ENCODE data around the gene AP5S1. TPM values are rescaled to one million over a fixed set of nuclear protein-coding genes. Genes with fewer than 3 reads are reported as not detected.
A peak's percentile ranks its signal among the peaks of the same experiment; 100 is the strongest.

The AP5S1 gene
- total RNA-seq, 4 donors from 2014 or later: 10.4 to 12.1 (median 11.0) TPM

DNA sequence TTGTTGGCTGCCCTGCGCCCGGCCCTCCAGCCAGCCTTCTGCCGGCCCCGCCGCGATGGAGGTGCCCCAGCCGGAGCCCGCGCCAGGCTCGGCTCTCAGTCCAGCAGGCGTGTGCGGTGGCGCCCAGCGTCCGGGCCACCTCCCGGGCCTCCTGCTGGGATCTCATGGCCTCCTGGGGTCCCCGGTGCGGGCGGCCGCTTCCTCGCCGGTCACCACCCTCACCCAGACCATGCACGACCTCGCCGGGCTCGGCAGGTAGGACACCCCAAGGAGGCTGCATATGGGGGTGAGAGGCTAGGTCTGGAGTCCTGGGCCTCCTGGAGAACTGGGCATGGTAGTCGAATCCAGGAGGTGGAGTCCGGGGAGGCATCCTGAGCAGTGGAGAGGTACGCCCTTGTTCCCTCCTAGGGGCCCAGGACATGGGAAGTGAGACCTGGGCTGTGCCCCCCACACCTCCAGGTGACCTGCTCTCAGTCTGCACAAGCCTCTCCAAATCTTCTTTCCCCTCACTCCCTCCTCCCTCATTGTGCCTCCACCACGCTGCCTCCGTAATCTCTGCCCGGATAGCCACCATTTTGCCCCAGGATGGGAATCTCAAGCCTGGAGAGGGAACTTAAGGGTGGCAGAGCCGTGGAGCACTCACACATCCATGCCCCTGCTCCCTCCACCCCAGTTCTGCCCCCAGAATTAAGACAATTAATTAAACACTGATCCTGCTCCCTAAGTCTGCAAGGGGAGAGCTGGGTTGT, 23.7 kb upstream of the AP5S1 start:
- Histone ChIP-seq H3K36me3 (peaks cover 0 to 40% of the 10 kb centered on the region in 2 donors), H3K27me3 (no peaks in the 10 kb centered on the region), H3K4me3 (peak overlapping the region; percentile 80 to 93), H3K27ac (peak overlapping the region; percentile 92 to 99 (median 96)), H3K9me3 (no peaks in the 10 kb centered on the region), H3K4me1 (peaks cover 0 to 63% (median 30%) of the 10 kb centered on the region in 3 donors)
- no peak for ATAC-seq
- TF ChIP-seq EP300 (IDR thresholded peaks at IDR 0.05) (no peak), POLR2A (IDR thresholded peaks at IDR 0.05) (no peak)
- WGBS, 2 donors (ENCODE audit: low coverage in 1 of 2): 19% methylated on average over 4 of the region's 33 CpGs; no CpG with 5 or more reads in 1 of the 2 donors

DNA sequence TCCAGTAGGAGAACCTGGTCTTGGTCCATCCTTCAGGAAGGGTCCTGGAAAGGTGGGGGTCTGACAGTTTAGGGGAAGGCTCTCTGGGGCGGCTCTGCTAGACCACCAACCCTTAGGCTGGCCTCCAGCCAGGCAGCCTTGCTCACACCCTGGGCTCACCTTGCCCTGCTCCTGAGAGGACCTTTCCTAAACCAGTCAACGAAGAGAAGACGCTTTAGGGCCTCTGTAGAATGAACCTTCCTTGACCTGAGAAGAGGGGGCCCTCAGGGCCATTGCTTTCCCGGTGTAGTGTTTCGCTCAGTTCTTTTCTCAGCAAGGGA, 23.2 kb upstream of the AP5S1 start:
- TF ChIP-seq POLR2AphosphoS5 (IDR thresholded peaks at IDR 0.05) (no peak), EP300 (IDR thresholded peaks at IDR 0.05) (no peak), POLR2A (IDR thresholded peaks at IDR 0.05) (no peak)
- TF ChIP-seq, protein P1, sequence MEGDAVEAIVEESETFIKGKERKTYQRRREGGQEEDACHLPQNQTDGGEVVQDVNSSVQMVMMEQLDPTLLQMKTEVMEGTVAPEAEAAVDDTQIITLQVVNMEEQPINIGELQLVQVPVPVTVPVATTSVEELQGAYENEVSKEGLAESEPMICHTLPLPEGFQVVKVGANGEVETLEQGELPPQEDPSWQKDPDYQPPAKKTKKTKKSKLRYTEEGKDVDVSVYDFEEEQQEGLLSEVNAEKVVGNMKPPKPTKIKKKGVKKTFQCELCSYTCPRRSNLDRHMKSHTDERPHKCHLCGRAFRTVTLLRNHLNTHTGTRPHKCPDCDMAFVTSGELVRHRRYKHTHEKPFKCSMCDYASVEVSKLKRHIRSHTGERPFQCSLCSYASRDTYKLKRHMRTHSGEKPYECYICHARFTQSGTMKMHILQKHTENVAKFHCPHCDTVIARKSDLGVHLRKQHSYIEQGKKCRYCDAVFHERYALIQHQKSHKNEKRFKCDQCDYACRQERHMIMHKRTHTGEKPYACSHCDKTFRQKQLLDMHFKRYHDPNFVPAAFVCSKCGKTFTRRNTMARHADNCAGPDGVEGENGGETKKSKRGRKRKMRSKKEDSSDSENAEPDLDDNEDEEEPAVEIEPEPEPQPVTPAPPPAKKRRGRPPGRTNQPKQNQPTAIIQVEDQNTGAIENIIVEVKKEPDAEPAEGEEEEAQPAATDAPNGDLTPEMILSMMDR (IDR thresholded peaks at IDR 0.05): no peak
- Histone ChIP-seq H3K4me1 (peaks cover 0 to 68% (median 30%) of the 10 kb centered on the region in 3 donors), H3K4me3 (peak overlapping the region; percentile 80 to 93), H3K27ac (peak overlapping the region in 3 of 4 donors; percentile 96 to 99 (median 97)), H3K36me3 (peaks cover 0 to 45% of the 10 kb centered on the region in 2 donors), H3K9me3 (no peaks in the 10 kb centered on the region), H3K27me3 (no peaks in the 10 kb centered on the region)
- 59% methylated on average over 2 of the region's 5 CpGs; no CpG with 5 or more reads in 1 of the 2 donors for WGBS, 2 donors (ENCODE audit: low coverage in 1 of 2)
- ATAC-seq: no peak

DNA sequence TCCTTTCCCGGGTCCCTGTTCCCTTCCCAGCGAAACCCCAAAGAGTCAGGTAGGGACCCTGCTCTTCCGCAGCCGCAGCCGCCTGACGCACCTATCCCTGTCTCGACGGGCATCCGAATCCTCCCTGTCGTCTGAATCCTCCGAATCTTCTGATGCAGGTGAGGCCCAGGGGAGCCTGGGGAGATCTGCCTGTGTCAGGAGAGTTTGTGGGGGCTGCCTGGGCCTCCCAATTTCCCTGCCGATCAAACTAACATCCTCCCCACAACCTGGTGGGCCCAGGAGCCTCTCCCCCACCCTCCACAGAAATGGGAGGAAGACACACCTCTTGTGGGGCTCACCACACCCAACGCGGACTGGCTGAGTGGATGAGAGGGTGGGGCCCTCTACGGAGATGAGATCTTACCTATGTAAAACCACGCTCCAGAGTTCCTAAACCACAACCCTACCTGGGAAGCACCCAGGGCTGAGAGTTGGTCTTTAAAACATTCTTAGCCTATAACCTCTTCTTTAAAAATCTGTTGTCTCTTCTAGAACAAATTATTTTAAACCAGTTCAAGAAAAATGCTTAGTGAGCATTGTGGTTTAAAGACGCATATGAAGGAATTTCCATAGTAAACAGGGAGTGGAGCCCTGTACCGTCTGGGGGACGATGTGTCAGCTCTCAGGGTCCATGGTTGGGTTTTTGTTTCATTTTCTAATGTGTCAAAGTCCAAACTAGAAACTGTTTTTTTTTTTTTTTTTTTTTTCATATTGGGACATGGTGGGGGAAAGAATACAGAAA, 22.6 kb upstream of the AP5S1 start:
- Histone ChIP-seq H3K27me3 (no peaks in the 10 kb centered on the region), H3K4me1 (peaks cover 0 to 74% (median 30%) of the 10 kb centered on the region in 3 donors), H3K9me3 (no peaks in the 10 kb centered on the region), H3K27ac (peak overlapping the region in 3 of 4 donors; percentile 96 to 99 (median 97)), H3K36me3 (peaks cover 0 to 51% of the 10 kb centered on the region in 2 donors), H3K4me3 (peak overlapping the region; percentile 80 to 93)
- TF ChIP-seq POLR2A (IDR thresholded peaks at IDR 0.05) (no peak), EP300 (IDR thresholded peaks at IDR 0.05) (no peak), POLR2AphosphoS5 (IDR thresholded peaks at IDR 0.05) (no peak)
- TF ChIP-seq, protein P1 (IDR thresholded peaks at IDR 0.05): no peak
- 40 to 60% methylated on average over 7 to 16 of the region's 19 CpGs for WGBS, 2 donors (ENCODE audit: low coverage in 1 of 2)
- no peak for ATAC-seq

DNA sequence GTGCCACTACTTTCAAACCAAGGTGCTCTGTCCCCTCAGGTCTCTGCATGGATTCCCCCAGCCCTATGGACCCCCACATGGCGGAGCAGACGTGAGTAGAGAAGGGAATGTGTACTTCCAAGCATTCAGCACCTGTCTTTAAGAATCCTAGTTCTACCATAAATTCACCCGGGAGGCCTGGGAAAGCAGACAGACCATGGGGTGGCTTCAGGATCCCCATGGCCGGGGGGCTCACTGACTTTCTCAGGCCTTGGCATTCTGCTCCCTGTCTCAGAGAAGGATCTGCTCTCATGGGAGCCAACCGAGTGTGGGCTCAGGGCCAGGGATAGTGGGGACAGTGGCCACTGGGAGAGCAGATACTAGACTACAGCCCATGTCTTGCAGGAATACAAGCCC, 22.0 kb upstream of the AP5S1 start:
- Histone ChIP-seq H3K27ac (peak overlapping the region in 3 of 4 donors; percentile 28 to 99 (median 96)), H3K4me3 (peak overlapping the region in 1 of 2 donors; percentile 80), H3K36me3 (peaks cover 0 to 57% of the 10 kb centered on the region in 2 donors), H3K4me1 (peaks cover 0 to 76% (median 30%) of the 10 kb centered on the region in 3 donors), H3K27me3 (no peaks in the 10 kb centered on the region), H3K9me3 (no peaks in the 10 kb centered on the region)
- TF ChIP-seq EP300 (IDR thresholded peaks at IDR 0.05) (no peak), POLR2A (IDR thresholded peaks at IDR 0.05) (no peak), POLR2AphosphoS5 (IDR thresholded peaks at IDR 0.05) (no peak)
- TF ChIP-seq, protein P1 (IDR thresholded peaks at IDR 0.05): no peak
- 27% methylated on average over 2 of the region's 5 CpGs; no CpG with 5 or more reads in 1 of the 2 donors for WGBS, 2 donors (ENCODE audit: low coverage in 1 of 2)
- no peak for ATAC-seq

DNA sequence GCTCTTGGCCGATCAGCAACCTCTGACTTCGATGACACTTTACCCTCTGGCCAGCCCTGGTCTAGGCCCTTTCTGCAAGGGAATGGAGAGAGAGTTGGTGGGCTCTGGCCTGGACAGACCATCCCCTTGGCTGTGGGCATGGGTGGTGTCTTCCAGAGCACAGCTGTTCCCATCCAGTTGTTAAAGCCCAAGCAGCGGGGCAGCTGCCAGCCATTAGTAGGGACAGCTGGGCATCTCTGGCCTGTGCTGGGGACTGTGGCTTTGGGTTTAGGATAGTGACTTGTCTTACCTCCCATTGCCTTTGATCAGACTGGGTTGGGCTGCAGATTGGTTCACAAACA, 21.5 kb upstream of the AP5S1 start:
- ATAC-seq: no peak
- H3K4me1 ChIP-seq: peaks cover 0 to 76% (median 30%) of the 10 kb centered on the region in 3 donors

More for the DNA sequence above, 21.5 kb upstream of the AP5S1 start:
- Histone ChIP-seq H3K27ac (peak overlapping the region in 2 of 4 donors; percentile 96 to 99), H3K27me3 (no peaks in the 10 kb centered on the region), H3K36me3 (peaks cover 0 to 62% of the 10 kb centered on the region in 2 donors), H3K4me3 (no peak overlapping the region), H3K9me3 (no peaks in the 10 kb centered on the region)
- WGBS, 2 donors (ENCODE audit: low coverage in 1 of 2): 80% methylated on average over 2 of the region's 3 CpGs; no CpG with 5 or more reads in 1 of the 2 donors
- TF ChIP-seq EP300 (IDR thresholded peaks at IDR 0.05): no peak
- TF ChIP-seq POLR2AphosphoS5 (IDR thresholded peaks at IDR 0.05): no peak
- TF ChIP-seq, protein P1 (IDR thresholded peaks at IDR 0.05): no peak
- no peak for TF ChIP-seq POLR2A (IDR thresholded peaks at IDR 0.05)
